HUES6 (cell line): ENCODE measurements around the gene SAC3D1.

Experiments
- H3K27ac ChIP-seq: 2 replicates; pipeline ENCODE4 v1.7.0; 2013; ENCODE audit warnings: low read depth, mild to moderate bottlenecking, low read length, inconsistent platforms
- H3K27me3 ChIP-seq: 2 replicates; pipeline ENCODE4 v1.6.1; 2013; ENCODE audit warnings: low read length; ENCODE audit not compliant: control insufficient read depth, insufficient read depth
- H3K36me3 ChIP-seq: 2 replicates; pipeline ENCODE4 v1.6.1; 2013; ENCODE audit warnings: low read length; ENCODE audit not compliant: control insufficient read depth, insufficient read depth
- H3K4me1 ChIP-seq: 2 replicates; pipeline ENCODE4 v1.6.1; 2013; ENCODE audit warnings: low read length; ENCODE audit not compliant: control insufficient read depth, insufficient read depth
- H3K4me3 ChIP-seq: 2 replicates; pipeline ENCODE4 v1.5.1; 2013; ENCODE audit warnings: low read depth, low read length
- H3K9ac ChIP-seq: one replicate; pipeline ENCODE4 v1.6.1; 2013; ENCODE audit warnings: mild to moderate bottlenecking, low read length
- H3K9me3 ChIP-seq: 2 replicates; pipeline ENCODE4 v1.6.1; 2013; ENCODE audit warnings: low read depth, low read length; ENCODE audit not compliant: control insufficient read depth, insufficient read depth

The SAC3D1 gene

DNA sequence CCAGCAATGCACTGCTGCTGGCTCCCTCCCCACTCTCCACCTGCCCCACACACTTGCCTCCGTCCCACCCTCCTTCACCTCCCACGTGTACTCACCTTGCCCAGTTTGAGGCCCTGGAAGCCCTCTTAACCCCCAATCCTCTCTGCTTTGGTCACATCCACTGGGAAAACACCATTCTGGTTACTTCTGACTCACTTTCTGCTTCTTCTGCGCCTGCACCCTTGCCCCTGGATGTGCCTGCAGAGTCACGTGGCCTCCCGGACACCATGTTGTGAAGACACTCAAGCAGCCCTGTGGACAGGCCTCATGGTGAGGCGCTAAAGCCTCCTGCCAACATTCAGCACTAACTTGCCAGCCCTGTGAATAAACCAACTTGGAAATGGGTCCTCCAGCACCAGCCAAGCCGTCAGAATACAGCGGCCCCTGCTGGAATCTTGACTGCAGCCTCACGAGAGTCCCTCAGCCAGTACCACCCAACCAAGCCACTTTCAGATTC lies 20.0 kb downstream of the SAC3D1 start:
- no peak overlapping the region for H3K4me3 ChIP-seq
- no peaks in the 10 kb centered on the region for H3K27me3 ChIP-seq
- no peaks in the 10 kb centered on the region for H3K36me3 ChIP-seq
- H3K9me3 ChIP-seq, result no peaks in the 10 kb centered on the region
- no peak overlapping the region for H3K27ac ChIP-seq
- H3K9ac ChIP-seq, result no peak overlapping the region
- peaks cover under 1% of the 10 kb centered on the region; the same call in 1 of the 2 replicates for H3K4me1 ChIP-seq

DNA sequence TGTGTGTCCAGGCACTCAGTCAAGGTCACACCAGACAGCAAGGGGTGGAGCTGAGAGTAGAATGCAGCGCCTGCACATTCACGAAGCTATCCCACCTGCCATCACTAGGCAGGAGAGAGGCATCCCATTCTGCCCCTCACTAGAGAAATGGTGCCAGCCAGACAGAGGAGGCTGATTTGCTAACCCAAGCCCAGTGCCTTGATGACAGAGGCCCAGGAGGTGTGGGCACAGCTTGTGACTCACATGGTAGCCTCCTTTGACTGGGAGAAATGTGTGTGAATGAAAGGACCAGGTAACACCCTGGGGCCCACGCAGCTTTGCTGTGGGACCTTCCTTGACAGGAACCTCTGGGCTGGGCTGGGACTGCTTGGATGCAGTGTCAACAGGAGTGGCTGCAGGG lies 22.5 kb downstream of the SAC3D1 start:
- Histone ChIP-seq H3K27ac (no peak overlapping the region), H3K27me3 (no peaks in the 10 kb centered on the region), H3K36me3 (no peaks in the 10 kb centered on the region), H3K9me3 (no peaks in the 10 kb centered on the region), H3K9ac (no peak overlapping the region), H3K4me3 (no peak overlapping the region), H3K4me1 (peaks cover 16% of the 10 kb centered on the region)

DNA sequence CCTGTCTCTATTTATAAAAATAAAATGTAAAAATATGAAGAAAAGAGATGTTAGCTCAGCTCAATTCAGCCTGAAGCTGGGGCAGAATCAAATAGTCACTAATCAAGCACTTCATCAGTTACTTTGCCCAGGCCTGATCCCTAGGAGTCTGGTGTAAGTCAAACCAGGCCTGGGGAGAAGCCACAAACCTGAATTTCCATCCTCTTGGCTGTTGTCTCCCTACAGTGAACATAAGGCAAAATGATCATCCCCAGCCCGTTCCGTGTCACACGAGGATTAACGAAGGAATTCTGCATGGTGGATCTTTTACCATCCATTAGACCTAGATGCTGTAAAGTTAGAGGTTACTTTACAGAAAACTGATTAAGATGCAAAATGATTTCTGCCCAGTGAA lies 23.8 kb downstream of the SAC3D1 start:
- Histone ChIP-seq H3K27me3 (no peaks in the 10 kb centered on the region), H3K27ac (no peak overlapping the region), H3K9me3 (no peaks in the 10 kb centered on the region), H3K4me1 (peaks cover 16% of the 10 kb centered on the region), H3K36me3 (no peaks in the 10 kb centered on the region), H3K4me3 (no peak overlapping the region), H3K9ac (no peak overlapping the region)

DNA sequence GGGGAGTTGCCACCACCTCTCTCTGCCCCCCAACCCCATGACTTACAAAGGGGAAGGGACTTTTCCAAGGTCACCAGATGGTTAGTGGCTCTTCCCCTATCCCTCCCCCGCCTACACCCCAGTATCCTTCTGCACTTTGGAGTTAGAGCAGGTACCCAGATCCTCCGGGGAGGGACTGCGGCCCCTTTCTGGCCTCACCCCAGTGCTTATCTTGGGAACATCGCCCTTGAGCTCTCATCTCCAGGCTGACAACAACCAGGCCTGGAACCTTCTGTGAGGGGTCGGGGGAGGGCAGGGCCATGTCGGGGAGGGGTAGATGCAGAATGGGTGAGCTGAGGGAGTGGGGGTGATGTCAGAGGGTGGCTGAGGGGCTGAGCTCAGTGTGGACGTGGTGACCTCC lies 24.8 kb downstream of the SAC3D1 start:
- no peaks in the 10 kb centered on the region for H3K36me3 ChIP-seq
- H3K27ac ChIP-seq, result no peak overlapping the region
- H3K9ac ChIP-seq, result no peak overlapping the region
- no peak overlapping the region for H3K4me3 ChIP-seq
- H3K4me1 ChIP-seq, result peaks cover 16% of the 10 kb centered on the region
- no peaks in the 10 kb centered on the region for H3K9me3 ChIP-seq
- no peaks in the 10 kb centered on the region for H3K27me3 ChIP-seq

DNA sequence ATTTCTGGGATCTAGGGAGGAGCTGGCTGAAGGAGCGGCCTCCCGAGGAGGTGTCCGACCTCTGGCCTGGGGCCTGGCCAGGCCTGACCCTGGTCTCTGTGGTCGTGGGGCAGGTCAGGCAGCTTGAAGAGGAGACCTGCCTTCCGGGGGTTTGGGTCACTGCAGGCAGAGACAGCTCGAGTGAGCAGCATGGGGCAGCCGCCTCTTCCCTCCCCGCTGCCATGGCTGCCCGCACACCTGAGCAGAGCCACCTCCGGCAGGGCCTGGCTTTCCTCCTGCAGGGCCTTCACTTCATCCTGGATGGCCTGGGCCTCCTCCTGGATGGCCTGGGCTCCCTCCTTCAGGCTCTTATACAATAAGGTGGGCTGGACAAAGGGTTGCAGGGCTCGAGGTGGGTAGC lies 25.3 kb downstream of the SAC3D1 start:
- H3K36me3 ChIP-seq, result no peaks in the 10 kb centered on the region
- H3K4me3 ChIP-seq, result peak overlapping the region; percentile 24; the same call in 1 of the 2 replicates
- no peak overlapping the region for H3K9ac ChIP-seq
- H3K27me3 ChIP-seq, result no peaks in the 10 kb centered on the region
- no peaks in the 10 kb centered on the region for H3K9me3 ChIP-seq
- peaks cover 16% of the 10 kb centered on the region for H3K4me1 ChIP-seq
- H3K27ac ChIP-seq, result peak overlapping the region; percentile 71

DNA sequence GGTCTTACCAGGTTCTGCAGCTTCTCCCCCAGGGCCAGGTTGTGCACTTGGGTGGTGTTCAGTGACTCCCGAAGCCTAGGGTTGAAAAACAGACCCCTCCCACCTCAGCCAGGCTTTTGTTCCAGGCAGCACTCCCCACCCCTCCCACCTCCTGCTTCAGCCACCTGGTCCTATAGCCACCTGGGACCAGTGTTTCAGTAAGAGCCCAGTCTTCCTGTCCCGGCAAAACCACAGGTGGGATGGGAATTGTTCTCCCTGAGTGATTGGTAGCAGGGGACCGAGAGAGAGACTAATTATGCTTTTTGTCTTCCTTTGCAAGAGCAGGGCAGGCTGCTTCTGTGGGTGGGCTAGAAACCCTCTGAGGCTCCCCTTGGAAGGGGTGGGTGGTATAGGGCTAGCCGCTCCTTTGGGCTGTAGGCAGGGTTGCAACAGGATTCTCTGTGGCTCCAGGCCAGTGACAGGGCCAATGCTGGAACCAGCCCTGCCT lies 25.8 kb downstream of the SAC3D1 start:
- no peak overlapping the region for H3K9ac ChIP-seq
- H3K4me1 ChIP-seq, result peaks cover 16% of the 10 kb centered on the region
- H3K36me3 ChIP-seq, result no peaks in the 10 kb centered on the region
- no peaks in the 10 kb centered on the region for H3K27me3 ChIP-seq
- peak overlapping the region; percentile 71; the same call in 1 of the 2 replicates for H3K27ac ChIP-seq
- no peaks in the 10 kb centered on the region for H3K9me3 ChIP-seq
- H3K4me3 ChIP-seq, result peak overlapping the region; percentile 24; the same call in 1 of the 2 replicates

DNA sequence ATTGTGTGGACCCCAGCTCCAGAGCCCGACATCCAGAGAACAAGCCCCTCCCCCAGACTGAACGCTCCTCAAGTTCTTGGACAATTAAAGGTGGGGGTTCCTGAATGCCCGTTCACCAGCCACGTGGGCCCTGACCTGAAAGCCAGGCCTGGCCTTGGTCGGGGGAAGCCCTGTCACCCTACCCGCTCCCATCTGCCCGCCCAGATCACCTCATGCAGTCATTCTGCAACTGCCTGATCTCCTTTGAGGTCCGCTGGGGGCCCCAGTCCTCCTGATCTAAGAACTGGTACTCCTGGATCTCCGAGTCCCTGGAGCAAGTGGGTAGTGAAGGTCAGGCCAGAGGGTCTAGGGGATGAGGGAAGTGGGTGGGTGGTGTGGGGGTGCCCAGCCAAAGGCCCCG lies 26.4 kb downstream of the SAC3D1 start:
- Histone ChIP-seq H3K9me3 (no peaks in the 10 kb centered on the region), H3K9ac (no peak overlapping the region), H3K36me3 (no peaks in the 10 kb centered on the region), H3K4me1 (peaks cover 16% of the 10 kb centered on the region), H3K27ac (no peak overlapping the region), H3K27me3 (no peaks in the 10 kb centered on the region), H3K4me3 (no peak overlapping the region)

DNA sequence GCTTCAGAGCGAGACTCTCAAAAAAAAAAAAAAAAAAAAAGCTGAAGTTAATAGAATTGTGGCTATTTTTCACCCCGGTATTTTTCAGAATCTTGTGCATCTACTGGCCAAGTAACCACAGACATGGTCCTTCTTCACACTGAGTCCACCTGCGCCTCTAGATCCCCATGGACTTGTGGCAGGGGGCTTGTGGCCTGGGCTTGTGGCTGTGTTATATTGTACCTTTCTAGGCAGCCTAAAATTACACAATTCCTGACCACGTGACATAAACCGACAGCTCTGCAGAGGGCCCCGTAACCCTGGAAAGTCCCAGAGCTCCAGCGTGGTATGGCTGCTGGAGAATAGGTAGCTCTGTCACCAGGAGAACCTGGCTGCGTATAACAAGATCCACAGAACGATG lies 28.2 kb downstream of the SAC3D1 start:
- no peak overlapping the region for H3K27ac ChIP-seq
- no peaks in the 10 kb centered on the region for H3K9me3 ChIP-seq
- H3K27me3 ChIP-seq, result no peaks in the 10 kb centered on the region
- peaks cover 16% of the 10 kb centered on the region for H3K4me1 ChIP-seq
- H3K9ac ChIP-seq, result no peak overlapping the region
- no peaks in the 10 kb centered on the region for H3K36me3 ChIP-seq
- H3K4me3 ChIP-seq, result no peak overlapping the region

DNA sequence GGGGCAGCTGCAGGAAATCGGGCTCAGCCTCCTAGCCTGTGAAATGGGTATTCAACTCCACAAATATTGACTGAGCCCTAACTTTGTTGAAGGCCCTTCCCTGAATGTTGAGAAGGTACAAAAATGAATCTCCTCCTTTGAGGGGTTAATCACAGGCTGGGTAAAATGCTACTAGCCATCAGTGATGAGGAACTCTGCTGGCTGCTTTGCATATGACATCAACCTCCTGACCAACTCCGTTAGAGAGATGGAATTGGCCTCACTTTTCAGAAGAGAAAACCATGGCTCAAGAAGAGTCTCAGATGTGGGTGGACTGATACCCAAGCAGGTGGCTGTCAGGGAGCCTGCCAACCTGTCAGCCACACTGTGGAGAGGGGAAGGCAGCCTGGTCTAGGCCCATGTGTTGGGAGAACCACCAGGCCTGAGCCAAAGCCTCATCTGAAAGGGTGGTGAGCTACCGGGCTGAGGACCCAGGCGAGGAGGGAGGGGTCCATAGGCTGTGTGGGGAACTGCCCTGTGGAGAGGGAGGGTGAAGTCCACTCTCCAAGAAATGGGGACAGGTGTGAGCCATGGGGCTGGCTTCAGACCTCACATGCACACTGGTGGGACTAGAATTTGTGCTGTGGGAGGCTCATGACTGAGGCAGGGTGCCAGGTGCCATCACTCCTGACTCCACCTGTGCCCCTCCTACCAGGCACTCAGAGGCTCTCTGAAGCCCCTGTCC lies 31.1 kb downstream of the SAC3D1 start:
- Histone ChIP-seq H3K4me1 (peaks cover 5% of the 10 kb centered on the region), H3K9me3 (no peaks in the 10 kb centered on the region), H3K27ac (no peak overlapping the region), H3K36me3 (peaks cover 9% of the 10 kb centered on the region), H3K27me3 (no peaks in the 10 kb centered on the region), H3K4me3 (no peak overlapping the region), H3K9ac (no peak overlapping the region)

DNA sequence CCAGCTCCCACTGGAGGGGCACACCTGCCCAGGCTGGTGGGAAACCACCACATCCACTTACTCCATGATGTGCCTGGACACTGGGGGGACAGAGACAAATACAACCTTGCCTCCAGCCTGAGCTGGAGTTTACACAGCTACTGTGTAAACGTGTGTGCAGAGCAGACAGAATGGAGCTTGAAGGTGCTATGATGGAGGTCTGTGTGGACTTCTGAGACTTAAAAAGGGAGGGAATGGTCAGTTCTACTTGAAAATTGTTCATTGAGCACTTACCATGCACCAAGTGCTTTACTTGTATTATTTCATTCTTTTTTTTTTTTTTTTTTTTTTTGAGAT lies 31.6 kb downstream of the SAC3D1 start:
- no peak overlapping the region for H3K9ac ChIP-seq
- H3K27me3 ChIP-seq, result no peaks in the 10 kb centered on the region
- no peak overlapping the region for H3K27ac ChIP-seq
- no peak overlapping the region for H3K4me3 ChIP-seq
- H3K4me1 ChIP-seq, result no peaks in the 10 kb centered on the region
- H3K36me3 ChIP-seq, result peaks cover 14% of the 10 kb centered on the region
- H3K9me3 ChIP-seq, result no peaks in the 10 kb centered on the region

DNA sequence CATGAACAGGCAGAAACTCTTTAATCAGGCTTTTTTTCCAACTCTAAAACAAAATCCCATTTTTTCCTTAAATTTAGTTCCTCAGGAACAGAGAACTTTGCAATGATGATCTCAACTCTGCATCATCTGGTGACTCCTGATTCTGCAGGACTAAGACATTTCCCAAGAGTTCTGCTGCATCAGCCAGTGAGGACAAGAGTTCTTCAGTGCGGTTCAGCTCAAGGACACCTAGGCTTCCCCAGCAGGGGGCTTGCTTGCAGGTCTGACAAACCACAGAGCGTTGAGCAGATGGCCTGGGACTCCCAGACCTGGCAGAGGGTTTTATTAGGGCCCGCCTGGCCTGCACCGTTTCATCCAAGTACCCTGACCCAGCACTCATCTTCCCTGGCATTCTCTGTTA lies 36.4 kb downstream of the SAC3D1 start:
- H3K27ac ChIP-seq, result no peak overlapping the region
- H3K9me3 ChIP-seq, result no peaks in the 10 kb centered on the region
- no peaks in the 10 kb centered on the region for H3K4me1 ChIP-seq
- no peaks in the 10 kb centered on the region for H3K27me3 ChIP-seq
- peaks cover 56% of the 10 kb centered on the region for H3K36me3 ChIP-seq
- H3K9ac ChIP-seq, result no peak overlapping the region
- H3K4me3 ChIP-seq, result no peak overlapping the region
